Gastrocnemius medialis (tissue), 4 donors: ENCODE data around the gene GPR78.

ENCODE experiments used
- CTCF ChIP-seq, 5 experiments: fragments of 450-650 bp in 3 of 5; fragments of 200-600 bp in 2 of 5; sonication (generic) in 2 of 5; IDR thresholded peaks in 4 of 5; conservative IDR thresholded peaks in 1 of 5; 1 replicate in 4 of 5; 2 replicates in 1 of 5; pipeline ENCODE4 v1.5.1; 2016 to 2019; ENCODE audit warnings: antibody characterized with exemption in 5 of 5, mild to moderate bottlenecking in 3 of 5, moderate library complexity in 3 of 5
- POLR2A ChIP-seq, 2 donors: fragments of 450-650 bp; IDR thresholded peaks; one replicate each; pipeline ENCODE4 v1.6.1; 2017; ENCODE audit warnings: antibody characterized with exemption in 2 of 2, mild to moderate bottlenecking in 2 of 2, moderate library complexity in 2 of 2

- TF ChIP-seq POLR2A (IDR thresholded peaks at IDR 0.05): no peak
- TF ChIP-seq CTCF (IDR thresholded peaks at IDR 0.05 in 4 of 5, conservative IDR thresholded peaks at IDR 0.05 in 1 of 5): no peak
Observed at GRCh38 chr4:8549352-8549931, 30.8 kb upstream of the GPR78 start.
